ENCODE data around the gene STK24. TPM values are rescaled to one million over a fixed set of nuclear protein-coding genes. Genes with fewer than 3 reads are reported as not detected.

Gene STK24
- total RNA-seq, 4 donors from 2014 or later, result 100 to 133 (median 124) TPM

DNA sequence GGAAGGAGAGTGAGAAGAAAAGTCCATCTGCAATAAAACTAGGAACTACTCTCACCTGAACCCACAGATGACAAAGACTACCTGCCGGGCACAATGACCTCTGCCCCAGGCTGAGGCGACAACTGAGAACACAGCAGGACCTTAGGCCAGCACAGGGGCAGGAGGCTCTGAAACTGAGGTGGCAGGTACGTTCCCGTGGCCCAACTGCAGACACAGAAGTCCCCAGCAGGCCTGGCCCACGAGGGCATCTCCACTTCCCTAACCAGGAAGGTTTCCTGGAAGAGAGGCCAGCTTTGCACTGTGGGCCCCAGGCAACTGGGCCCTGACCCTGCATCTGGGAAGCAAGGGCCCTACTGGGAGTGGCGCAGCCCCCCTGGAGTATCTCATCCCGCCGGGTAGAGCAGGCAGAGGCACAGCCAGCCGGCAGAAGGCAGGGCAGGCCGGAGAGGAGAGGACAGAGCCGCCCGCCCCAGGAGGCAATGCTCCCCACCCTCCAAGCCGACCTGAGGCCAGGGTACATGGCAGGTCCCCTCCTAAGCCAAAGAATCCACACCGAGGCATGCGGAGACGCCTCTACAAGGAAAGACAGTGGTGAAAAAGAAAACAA lies 32.7 kb downstream of the STK24 start:
- no peak for TF ChIP-seq CTCF (IDR thresholded peaks at IDR 0.05; ENCODE audit: low read depth)

DNA sequence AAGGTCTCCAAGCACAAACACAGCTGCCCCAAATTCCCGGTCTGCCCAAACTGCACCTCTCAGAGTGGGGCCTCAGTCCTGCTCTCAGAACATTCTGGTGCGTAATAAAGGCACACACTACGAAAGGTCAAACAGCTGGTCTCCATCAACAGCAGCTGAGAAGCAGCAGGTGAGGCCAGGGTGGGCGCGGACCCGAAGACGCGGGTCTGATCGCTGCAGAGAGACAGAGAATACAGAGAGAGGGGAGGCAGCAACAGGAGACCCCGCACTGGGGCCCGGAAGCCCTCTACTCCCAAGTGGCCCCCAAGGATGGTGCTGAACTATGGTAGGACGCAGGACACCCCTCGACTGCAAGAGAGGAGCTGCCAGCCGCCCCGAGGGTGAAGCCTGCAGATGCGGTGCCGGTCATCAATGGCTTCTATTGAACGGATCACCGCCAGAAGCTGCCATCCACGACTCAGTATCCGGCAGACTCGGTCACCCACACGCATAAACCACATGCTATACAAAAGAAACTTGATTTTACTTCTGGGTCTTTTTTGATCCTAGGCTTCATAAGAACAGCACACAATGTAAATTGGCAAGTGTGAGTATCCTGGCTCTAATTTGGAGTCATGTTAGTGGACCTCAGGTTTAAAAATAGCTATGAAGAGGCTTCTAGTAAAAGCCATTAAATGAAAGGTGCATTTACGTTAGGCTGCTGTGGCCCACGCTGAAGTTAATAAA lies 33.4 kb downstream of the STK24 start:
- TF ChIP-seq CTCF (IDR thresholded peaks at IDR 0.05; ENCODE audit: low read depth), result no peak

DNA sequence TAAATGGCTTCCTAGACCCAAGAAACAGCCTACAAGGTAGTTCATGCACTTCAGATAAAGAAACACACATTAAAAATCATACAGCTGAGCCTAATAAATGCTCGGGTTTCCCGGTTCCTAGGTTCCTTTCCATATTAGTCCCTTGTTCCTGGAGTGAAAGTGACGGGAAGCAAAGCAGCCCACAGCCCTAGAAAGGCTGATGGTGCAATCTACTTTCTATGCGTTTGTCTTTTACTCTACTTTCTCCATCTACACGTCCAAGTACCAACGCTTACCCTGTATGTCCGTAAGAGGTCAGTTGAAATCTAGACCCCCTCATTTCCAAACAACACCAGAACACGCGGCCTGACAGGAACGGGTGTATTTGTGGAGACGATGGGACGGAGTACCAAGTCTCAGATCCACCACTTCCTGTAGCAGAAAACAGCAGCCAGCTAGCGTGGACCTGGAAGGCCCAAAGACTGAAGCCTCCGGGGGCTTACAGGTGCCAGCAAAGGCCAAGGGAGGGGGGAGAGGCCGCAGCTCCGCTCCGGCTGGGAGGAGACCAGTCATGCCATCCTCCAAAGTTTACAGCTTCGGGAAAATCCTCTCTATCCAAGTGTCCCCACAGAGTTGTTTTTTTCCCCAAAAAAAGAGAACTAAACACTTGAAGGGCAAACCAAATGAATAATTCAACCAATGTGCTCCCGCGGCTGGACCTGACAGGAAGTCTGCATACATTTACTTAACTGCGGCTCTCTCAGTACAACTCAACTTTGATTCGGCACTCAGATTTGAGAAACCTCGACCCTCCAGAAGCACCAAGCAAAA lies 34.1 kb downstream of the STK24 start:
- TF ChIP-seq CTCF (IDR thresholded peaks at IDR 0.05; ENCODE audit: low read depth), result no peak

- TF ChIP-seq CTCF (IDR thresholded peaks at IDR 0.05; ENCODE audit: low read depth), result no peak
Measured at GRCh38 chr13:98541701-98542203, 35.2 kb downstream of the STK24 start.

DNA sequence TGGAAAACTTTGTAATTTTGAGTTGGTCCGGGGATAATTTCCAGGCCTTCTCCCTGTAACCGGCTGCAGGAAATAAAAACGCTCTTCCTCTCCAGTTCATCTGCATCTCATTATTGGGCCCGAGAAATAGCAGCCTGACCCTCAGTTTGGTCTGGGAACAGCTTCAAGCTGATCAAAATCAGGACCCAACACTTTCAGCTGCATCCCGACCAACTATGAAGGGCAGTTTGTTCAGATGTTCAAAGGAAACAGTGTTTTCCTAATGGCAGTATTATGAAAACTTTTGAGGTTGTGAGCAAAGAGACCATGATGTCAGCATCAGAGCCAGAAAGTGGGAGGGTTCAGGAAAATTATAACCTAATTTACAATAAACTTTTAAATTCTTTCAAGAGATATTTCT lies 35.7 kb downstream of the STK24 start:
- no peak for TF ChIP-seq CTCF (IDR thresholded peaks at IDR 0.05; ENCODE audit: low read depth)

GRCh38 chr13:98540476-98540875 lies 36.4 kb downstream of the STK24 start:
- TF ChIP-seq CTCF (IDR thresholded peaks at IDR 0.05; ENCODE audit: low read depth), result no peak

DNA sequence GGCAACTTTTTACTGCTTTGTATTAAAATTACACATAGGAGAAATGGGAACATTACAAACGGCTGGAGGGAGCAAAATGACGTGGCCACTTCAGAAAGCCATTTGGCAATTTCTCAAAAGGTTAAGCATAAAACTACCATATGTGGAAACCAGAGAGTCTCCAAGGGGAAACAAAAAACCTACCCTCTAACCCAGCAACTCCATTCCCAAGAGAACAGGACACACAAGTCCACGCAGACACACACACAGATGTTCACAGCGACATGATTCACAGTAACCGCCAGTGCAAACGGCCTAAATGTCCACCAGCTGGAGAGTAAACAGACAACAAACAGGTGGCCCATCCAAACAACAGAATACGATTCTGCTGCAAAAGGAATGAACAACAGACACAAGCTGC lies 37.2 kb downstream of the STK24 start:
- TF ChIP-seq CTCF (IDR thresholded peaks at IDR 0.05; ENCODE audit: low read depth), result no peak

Measured in subcutaneous adipose tissue (tissue), 4 donors.